Erythroblast (primary cell): ENCODE results near the gene KCNG4.

ENCODE experiments used
- GATA1 ChIP-seq: IDR thresholded peaks from 2 replicates; pipeline ENCODE4 v1.6.1; 2011; ENCODE audit warnings: low read depth, mild to moderate bottlenecking, control low read depth, low read length, moderate library complexity
- POLR2A ChIP-seq: IDR thresholded peaks from 2 replicates; pipeline ENCODE4 v1.6.1; 2011; ENCODE audit warnings: mild to moderate bottlenecking, low read length

GRCh38 chr16:84270071-84270470, 30.3 kb upstream of the KCNG4 start:
- TF ChIP-seq POLR2A (no peak), GATA1 (no peak)
